ENCODE data around the gene DNAAF8.
"Not testable (repeated sequence)": the region's sequence is repeated elsewhere in the genome, so short reads cannot be mapped to it uniquely, and the experiment has no call there.

Gene DNAAF8

GRCh38 chr16:4777339-4778049 is 43.2 kb downstream of the DNAAF8 start:
- no peaks in the 10 kb centered on the region for H3K36me3 ChIP-seq (ENCODE audit: insufficient read depth, low read length)
- no peaks in the 10 kb centered on the region for H3K4me1 ChIP-seq (ENCODE audit: insufficient read depth, low read length)
- H3K27me3 ChIP-seq (ENCODE audit: insufficient read depth, low read length): no peaks in the 10 kb centered on the region
- H2AFZ ChIP-seq (ENCODE audit: low read depth, low read length): no peak overlapping the region
- peaks cover 5% of the 10 kb centered on the region for H3K9me3 ChIP-seq (ENCODE audit: low read length)
- H3K4me3 ChIP-seq (ENCODE audit: low read length): no peak overlapping the region

- Histone ChIP-seq H2AFZ (ENCODE audit: low read depth, low read length) (no peak overlapping the region), H3K27me3 (ENCODE audit: insufficient read depth, low read length) (no peaks in the 10 kb centered on the region), H3K4me1 (ENCODE audit: insufficient read depth, low read length) (no peaks in the 10 kb centered on the region), H3K36me3 (ENCODE audit: insufficient read depth, low read length) (no peaks in the 10 kb centered on the region), H3K9me3 (ENCODE audit: low read length) (peaks cover 5% of the 10 kb centered on the region), H3K4me3 (ENCODE audit: low read length) (no peak overlapping the region)
These were observed 43.7 kb downstream of the DNAAF8 start for GRCh38 chr16:4778050-4778392.

GRCh38 chr16:4780235-4780634 is 45.9 kb downstream of the DNAAF8 start:
- Histone ChIP-seq H2AFZ (ENCODE audit: low read depth, low read length) (no peak overlapping the region), H3K4me3 (ENCODE audit: low read length) (no peak overlapping the region), H3K36me3 (ENCODE audit: insufficient read depth, low read length) (no peaks in the 10 kb centered on the region), H3K4me1 (ENCODE audit: insufficient read depth, low read length) (no peaks in the 10 kb centered on the region), H3K9me3 (ENCODE audit: low read length) (peaks cover 1% of the 10 kb centered on the region), H3K27me3 (ENCODE audit: insufficient read depth, low read length) (no peaks in the 10 kb centered on the region)

- Histone ChIP-seq H3K9me3 (ENCODE audit: low read length) (no peaks in the 10 kb centered on the region), H3K4me3 (ENCODE audit: low read length) (no peak overlapping the region), H3K4me1 (ENCODE audit: insufficient read depth, low read length) (no peaks in the 10 kb centered on the region), H3K36me3 (ENCODE audit: insufficient read depth, low read length) (no peaks in the 10 kb centered on the region), H2AFZ (ENCODE audit: low read depth, low read length) (no peak overlapping the region), H3K27me3 (ENCODE audit: insufficient read depth, low read length) (no peaks in the 10 kb centered on the region)
These were observed 49.1 kb downstream of the DNAAF8 start for GRCh38 chr16:4783251-4783950.

GRCh38 chr16:4783951-4784336 is 49.6 kb downstream of the DNAAF8 start:
- Histone ChIP-seq H3K27me3 (ENCODE audit: insufficient read depth, low read length) (no peaks in the 10 kb centered on the region), H3K4me1 (ENCODE audit: insufficient read depth, low read length) (no peaks in the 10 kb centered on the region), H3K36me3 (ENCODE audit: insufficient read depth, low read length) (no peaks in the 10 kb centered on the region), H2AFZ (ENCODE audit: low read depth, low read length) (no peak overlapping the region), H3K4me3 (ENCODE audit: low read length) (no peak overlapping the region), H3K9me3 (ENCODE audit: low read length) (no peaks in the 10 kb centered on the region)

GRCh38 chr16:4784444-4784987 is 50.2 kb downstream of the DNAAF8 start:
- H3K27me3 ChIP-seq (ENCODE audit: insufficient read depth, low read length); H2AFZ ChIP-seq (ENCODE audit: low read depth, low read length); H3K4me1 ChIP-seq (ENCODE audit: insufficient read depth, low read length); H3K4me3 ChIP-seq (ENCODE audit: low read length); H3K36me3 ChIP-seq (ENCODE audit: insufficient read depth, low read length); H3K9me3 ChIP-seq (ENCODE audit: low read length): not testable (repeated sequence)

GRCh38 chr16:4785758-4786433 is 51.6 kb downstream of the DNAAF8 start:
- Histone ChIP-seq H3K27me3 (ENCODE audit: insufficient read depth, low read length) (no peaks in the 10 kb centered on the region), H3K9me3 (ENCODE audit: low read length) (no peaks in the 10 kb centered on the region), H3K36me3 (ENCODE audit: insufficient read depth, low read length) (no peaks in the 10 kb centered on the region), H3K4me3 (ENCODE audit: low read length) (no peak overlapping the region), H2AFZ (ENCODE audit: low read depth, low read length) (no peak overlapping the region), H3K4me1 (ENCODE audit: insufficient read depth, low read length) (no peaks in the 10 kb centered on the region)

- Histone ChIP-seq H3K36me3 (ENCODE audit: insufficient read depth, low read length) (no peaks in the 10 kb centered on the region), H3K27me3 (ENCODE audit: insufficient read depth, low read length) (no peaks in the 10 kb centered on the region), H3K9me3 (ENCODE audit: low read length) (no peaks in the 10 kb centered on the region), H2AFZ (ENCODE audit: low read depth, low read length) (no peak overlapping the region), H3K4me1 (ENCODE audit: insufficient read depth, low read length) (no peaks in the 10 kb centered on the region), H3K4me3 (ENCODE audit: low read length) (no peak overlapping the region)
These were observed 52.7 kb downstream of the DNAAF8 start for GRCh38 chr16:4787068-4787467.

- Histone ChIP-seq H3K27me3 (ENCODE audit: insufficient read depth, low read length) (no peaks in the 10 kb centered on the region), H3K4me3 (ENCODE audit: low read length) (no peak within 1 kb of the TSS), H3K4me1 (ENCODE audit: insufficient read depth, low read length) (no peaks in the 10 kb centered on the region), H2AFZ (ENCODE audit: low read depth, low read length) (no peak within 1 kb of the TSS), H3K9me3 (ENCODE audit: low read length) (no peaks in the 10 kb centered on the region), H3K36me3 (ENCODE audit: insufficient read depth, low read length) (no peaks in the 10 kb centered on the region)
These were observed 53.5 kb downstream of the DNAAF8 start, which contains the start of gene SEPTIN12 for GRCh38 chr16:4787627-4788482. TSS of gene SEPTIN12 (minus strand) at chr16:4788345. CDS start at chr16:4787645, 700 bp downstream.

- Histone ChIP-seq H3K36me3 (ENCODE audit: insufficient read depth, low read length) (no peaks in the 10 kb centered on the region), H3K9me3 (ENCODE audit: low read length) (no peaks in the 10 kb centered on the region), H3K4me1 (ENCODE audit: insufficient read depth, low read length) (no peaks in the 10 kb centered on the region), H2AFZ (ENCODE audit: low read depth, low read length) (no peak overlapping the region), H3K4me3 (ENCODE audit: low read length) (no peak overlapping the region), H3K27me3 (ENCODE audit: insufficient read depth, low read length) (no peaks in the 10 kb centered on the region)
These were observed 54.2 kb downstream of the DNAAF8 start for GRCh38 chr16:4788489-4788889.

GRCh38 chr16:4788910-4789309 is 54.6 kb downstream of the DNAAF8 start:
- no peak overlapping the region for H3K4me3 ChIP-seq (ENCODE audit: low read length)
- H2AFZ ChIP-seq (ENCODE audit: low read depth, low read length): no peak overlapping the region
- no peaks in the 10 kb centered on the region for H3K9me3 ChIP-seq (ENCODE audit: low read length)
- H3K4me1 ChIP-seq (ENCODE audit: insufficient read depth, low read length): no peaks in the 10 kb centered on the region
- no peaks in the 10 kb centered on the region for H3K27me3 ChIP-seq (ENCODE audit: insufficient read depth, low read length)
- no peaks in the 10 kb centered on the region for H3K36me3 ChIP-seq (ENCODE audit: insufficient read depth, low read length)

- no peak overlapping the region for H3K4me3 ChIP-seq (ENCODE audit: low read length)
These were observed 55.9 kb downstream of the DNAAF8 start for GRCh38 chr16:4790261-4790660.

More at GRCh38 chr16:4790261-4790660, 55.9 kb downstream of the DNAAF8 start:
- Histone ChIP-seq H3K4me1 (ENCODE audit: insufficient read depth, low read length) (no peaks in the 10 kb centered on the region), H3K9me3 (ENCODE audit: low read length) (no peaks in the 10 kb centered on the region), H3K27me3 (ENCODE audit: insufficient read depth, low read length) (no peaks in the 10 kb centered on the region), H3K36me3 (ENCODE audit: insufficient read depth, low read length) (no peaks in the 10 kb centered on the region), H2AFZ (ENCODE audit: low read depth, low read length) (no peak overlapping the region)

All from neuron (in vitro differentiated cells).